ENCODE measurements around the gene ERAS. TPM values are rescaled to one million over a fixed set of nuclear protein-coding genes. Genes with fewer than 3 reads are reported as not detected.

ERAS gene, protein sequence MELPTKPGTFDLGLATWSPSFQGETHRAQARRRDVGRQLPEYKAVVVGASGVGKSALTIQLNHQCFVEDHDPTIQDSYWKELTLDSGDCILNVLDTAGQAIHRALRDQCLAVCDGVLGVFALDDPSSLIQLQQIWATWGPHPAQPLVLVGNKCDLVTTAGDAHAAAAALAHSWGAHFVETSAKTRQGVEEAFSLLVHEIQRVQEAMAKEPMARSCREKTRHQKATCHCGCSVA
- total RNA-seq, result not detected in 2 replicates

DNA sequence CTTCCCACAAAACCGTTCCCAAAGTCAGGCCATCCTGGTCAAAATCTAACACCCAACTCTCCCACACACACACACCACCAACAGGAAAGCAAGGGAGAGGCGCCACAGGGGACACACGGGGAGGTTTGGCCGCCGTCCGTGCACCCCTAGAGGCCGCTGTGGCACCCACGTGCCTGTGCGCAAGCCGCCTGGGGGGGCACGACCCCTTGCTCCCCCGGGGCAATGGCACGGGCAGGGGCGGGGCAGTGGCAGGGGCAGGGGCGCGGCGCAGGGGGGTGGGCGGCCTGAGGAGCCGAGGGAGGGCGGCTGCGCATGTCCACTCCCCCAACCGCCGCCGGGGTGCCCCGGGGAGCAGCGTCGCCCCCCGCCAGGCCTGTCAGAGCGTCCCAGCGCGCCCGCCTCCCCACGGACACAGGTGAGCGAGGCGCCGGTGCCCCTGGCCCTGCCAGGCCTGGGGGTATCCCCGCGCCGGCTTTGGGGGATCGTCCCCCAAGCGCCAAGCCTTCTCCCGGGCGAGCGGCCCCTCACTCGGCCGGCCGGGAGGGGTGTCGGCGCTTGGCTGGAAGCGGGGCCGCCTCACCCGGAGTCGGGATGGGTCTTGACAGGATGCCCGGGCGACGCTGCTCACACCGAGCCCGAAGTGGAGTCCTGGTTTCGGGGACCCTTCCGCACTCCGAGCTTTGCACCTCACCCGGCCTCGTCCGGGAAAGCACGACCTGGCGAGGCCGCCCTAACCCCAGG, at the start of gene ERAS:
Gene ERAS, plus strand, starts transcription at position 379 of the 741 bp plus-strand sequence. CDS start 2,611 bp downstream, outside the sequence.
- no peak for DNase-seq (ENCODE audit: low read depth)
- no peak within 1 kb of the TSS for H3K4me3 ChIP-seq (ENCODE audit: low read depth, low read length)
- TF ChIP-seq, protein P1, sequence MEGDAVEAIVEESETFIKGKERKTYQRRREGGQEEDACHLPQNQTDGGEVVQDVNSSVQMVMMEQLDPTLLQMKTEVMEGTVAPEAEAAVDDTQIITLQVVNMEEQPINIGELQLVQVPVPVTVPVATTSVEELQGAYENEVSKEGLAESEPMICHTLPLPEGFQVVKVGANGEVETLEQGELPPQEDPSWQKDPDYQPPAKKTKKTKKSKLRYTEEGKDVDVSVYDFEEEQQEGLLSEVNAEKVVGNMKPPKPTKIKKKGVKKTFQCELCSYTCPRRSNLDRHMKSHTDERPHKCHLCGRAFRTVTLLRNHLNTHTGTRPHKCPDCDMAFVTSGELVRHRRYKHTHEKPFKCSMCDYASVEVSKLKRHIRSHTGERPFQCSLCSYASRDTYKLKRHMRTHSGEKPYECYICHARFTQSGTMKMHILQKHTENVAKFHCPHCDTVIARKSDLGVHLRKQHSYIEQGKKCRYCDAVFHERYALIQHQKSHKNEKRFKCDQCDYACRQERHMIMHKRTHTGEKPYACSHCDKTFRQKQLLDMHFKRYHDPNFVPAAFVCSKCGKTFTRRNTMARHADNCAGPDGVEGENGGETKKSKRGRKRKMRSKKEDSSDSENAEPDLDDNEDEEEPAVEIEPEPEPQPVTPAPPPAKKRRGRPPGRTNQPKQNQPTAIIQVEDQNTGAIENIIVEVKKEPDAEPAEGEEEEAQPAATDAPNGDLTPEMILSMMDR (conservative IDR thresholded peaks at IDR 0.05; ENCODE audit: low read depth, low read length), result no peak

DNA sequence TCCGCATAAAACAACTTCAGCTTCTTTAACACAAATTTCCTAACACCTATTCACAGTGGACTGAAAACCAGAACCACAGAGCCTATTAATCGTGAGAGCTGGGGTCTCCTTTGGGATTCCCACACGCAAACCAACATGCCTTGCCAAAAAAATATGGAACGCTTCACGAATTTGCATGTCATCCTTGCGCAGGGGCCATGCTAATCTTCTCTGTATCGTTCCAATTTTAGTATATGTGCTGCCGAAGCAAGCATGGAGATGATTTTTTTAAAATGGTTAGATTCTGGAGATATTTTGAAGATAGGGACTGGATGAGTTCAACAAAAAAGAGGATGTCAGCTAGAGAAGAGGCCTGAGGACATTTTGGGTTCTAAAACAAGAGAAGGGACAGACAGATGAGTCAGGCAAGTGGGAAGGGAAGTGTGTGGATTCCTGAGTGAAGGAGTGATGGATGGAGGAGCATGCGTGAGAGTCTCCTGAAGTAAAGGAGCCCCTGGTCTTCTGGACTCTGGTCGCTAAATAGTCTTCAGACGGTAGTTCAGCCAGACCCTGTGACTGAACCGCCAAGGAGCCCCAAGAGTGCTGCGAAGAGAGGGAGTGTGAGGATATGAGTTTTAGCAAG, 49.4 kb upstream of the ERAS start:
- no peak for DNase-seq (ENCODE audit: low read depth)
- H3K4me3 ChIP-seq (ENCODE audit: low read depth, low read length), result no peak overlapping the region
- TF ChIP-seq, protein P1 (conservative IDR thresholded peaks at IDR 0.05; ENCODE audit: low read depth, low read length), result no peak

DNA sequence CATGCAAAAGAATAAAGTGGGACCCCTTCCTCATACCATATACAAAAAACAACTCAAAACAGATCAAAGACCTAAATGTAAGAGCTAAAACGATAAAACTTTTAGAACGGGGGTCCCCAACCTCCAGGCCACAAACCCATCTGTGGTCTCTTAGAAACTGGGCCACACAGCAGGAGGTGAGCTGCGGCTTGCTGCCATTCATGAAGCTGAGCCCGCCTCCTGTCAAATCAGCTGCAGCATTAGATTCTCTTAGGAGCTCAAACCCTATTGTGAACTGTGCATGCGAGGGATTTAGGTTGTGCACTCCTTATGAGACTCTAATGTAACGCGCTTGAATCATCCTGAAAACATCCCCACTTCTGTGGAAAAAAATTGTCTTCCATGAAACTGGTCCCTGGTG, 46.9 kb upstream of the ERAS start:
- TF ChIP-seq, protein P1 (conservative IDR thresholded peaks at IDR 0.05; ENCODE audit: low read depth, low read length), result no peak
- DNase-seq (ENCODE audit: low read depth), result no peak

DNA sequence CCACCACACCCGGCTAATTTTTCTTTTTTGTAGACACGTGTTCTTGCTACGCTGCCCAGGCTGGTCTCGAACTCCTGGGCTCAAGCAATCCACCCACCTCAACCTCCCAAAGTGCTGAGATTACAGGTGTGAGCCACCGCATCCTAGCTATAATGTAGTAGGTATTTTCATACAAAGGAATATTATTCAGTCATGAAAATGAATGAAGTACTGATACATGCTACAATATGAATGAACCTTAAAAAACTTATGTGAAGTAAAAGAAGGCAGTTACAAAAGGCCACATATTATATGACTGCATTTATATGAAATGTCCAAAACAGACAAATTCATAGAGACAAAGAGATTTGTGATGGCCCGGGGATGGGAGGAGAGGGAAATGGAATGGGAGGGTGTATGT, 44.6 kb upstream of the ERAS start:
- DNase-seq (ENCODE audit: low read depth), result no peak
- H3K4me3 ChIP-seq (ENCODE audit: low read depth, low read length), result no peak overlapping the region

More for the DNA sequence above, 46.9 kb upstream of the ERAS start:
- H3K4me3 ChIP-seq (ENCODE audit: low read depth, low read length), result no peak overlapping the region

DNA sequence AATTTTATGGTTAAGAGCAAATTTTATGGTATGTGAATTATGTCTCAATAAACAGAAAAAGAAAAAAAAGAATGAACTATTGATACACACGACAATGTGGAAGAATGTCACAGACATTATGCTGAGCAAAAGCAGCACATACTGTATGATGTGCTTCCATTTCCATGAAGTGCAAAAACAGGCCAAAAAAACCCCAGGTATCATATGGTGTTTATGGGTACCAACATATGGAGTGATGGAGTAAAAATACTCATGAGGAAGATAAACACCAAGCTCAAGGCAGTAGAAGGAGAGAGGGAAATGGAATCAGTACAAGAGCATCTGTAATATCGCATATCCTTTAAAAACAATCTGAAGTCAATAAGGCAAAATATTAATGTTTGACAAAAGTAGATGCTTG, 44.1 kb upstream of the ERAS start:
- no peak overlapping the region for H3K4me3 ChIP-seq (ENCODE audit: low read depth, low read length)
- TF ChIP-seq, protein P1 (conservative IDR thresholded peaks at IDR 0.05; ENCODE audit: low read depth, low read length), result no peak
- no peak for DNase-seq (ENCODE audit: low read depth)

More for the DNA sequence above, 44.6 kb upstream of the ERAS start:
- TF ChIP-seq, protein P1 (conservative IDR thresholded peaks at IDR 0.05; ENCODE audit: low read depth, low read length), result no peak

DNA sequence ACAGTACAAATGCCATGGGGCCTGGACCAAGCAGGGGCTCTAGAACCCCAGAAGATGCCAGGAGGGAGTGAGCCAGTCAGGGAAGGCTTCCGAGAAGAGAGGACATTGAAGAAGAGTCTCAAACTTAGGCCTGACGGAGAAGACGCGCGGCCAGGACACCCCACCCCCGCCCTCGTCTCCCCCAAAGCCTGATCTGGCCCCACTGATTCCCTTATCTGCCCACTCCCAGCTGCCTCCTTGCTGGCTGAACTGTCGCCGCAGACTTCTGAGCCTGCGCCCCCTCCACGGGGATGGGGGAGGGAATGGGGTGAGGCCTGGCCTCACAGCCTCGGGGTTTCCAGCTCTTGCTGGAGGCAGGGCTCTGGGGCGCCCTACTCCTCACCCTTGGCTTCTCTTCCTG, 43.5 kb upstream of the ERAS start:
- DNase-seq (ENCODE audit: low read depth), result no peak
- no peak overlapping the region for H3K4me3 ChIP-seq (ENCODE audit: low read depth, low read length)
- TF ChIP-seq, protein P1 (conservative IDR thresholded peaks at IDR 0.05; ENCODE audit: low read depth, low read length), result no peak

All from epithelial cell of proximal tubule (primary cell).